ENCODE data around the gene LIN28B.

- TF ChIP-seq CTCF (IDR thresholded peaks at IDR 0.05; ENCODE audit: poor library complexity, severe bottlenecking): no peak
- no peak for TF ChIP-seq EZH2 (IDR thresholded peaks at IDR 0.05; ENCODE audit: borderline replicate concordance, insufficient read depth, low read length, poor library complexity, severe bottlenecking)
These were observed 26.9 kb downstream of the LIN28B start for GRCh38 chr6:104983776-104984175.

All from neural cell (in vitro differentiated cells).